Measurements from ENCODE around the gene RAB9B.

Gene RAB9B

DNA sequence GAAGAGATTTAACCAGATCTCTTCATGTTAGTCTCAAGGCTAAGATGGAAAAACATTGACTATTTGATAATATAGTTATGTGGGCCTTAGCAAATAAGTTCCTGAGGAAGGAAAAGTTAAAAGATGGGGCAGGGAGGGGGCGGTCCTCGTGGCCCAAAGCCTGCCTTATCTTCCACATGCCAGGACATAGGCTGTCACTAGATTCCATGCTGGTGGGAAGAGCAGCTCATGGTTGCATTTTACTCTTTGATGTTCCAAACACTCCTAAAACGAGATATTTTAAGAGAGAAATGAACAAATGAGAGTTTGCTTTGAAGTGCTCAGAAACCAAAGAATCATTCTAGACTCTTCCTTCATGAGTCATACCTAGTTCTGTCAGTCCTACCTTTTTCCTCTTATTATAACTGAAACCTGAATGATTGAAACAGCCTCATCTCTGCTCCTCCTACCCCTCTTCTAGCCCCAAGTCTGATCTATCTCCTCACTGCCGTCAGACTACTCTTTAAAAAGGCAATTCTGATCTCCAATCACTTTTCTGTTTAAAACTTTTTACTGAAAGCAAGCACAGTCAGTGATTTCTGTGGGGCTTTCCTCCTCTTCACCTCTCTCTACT lies 25.1 kb downstream of the RAB9B start:
- DNase-seq: no peak

DNA sequence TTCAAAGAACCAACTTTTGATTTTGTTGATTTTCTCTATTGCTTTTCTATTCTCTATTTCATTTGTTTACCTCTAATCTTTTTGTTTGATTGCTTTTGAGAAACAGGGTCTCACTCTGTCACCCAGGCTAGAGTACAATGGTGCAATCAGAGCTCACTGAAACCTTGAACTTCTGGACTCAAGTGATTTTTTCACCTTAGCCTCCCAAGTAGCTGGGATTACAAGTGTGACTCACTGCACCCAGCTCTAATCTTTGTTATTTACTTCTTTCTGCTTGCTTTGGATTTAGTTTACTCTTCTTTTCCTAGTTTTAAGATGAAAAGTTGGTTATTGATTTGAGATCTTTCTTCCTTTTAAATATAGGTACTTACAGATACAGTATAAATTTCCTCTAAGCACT lies 26.2 kb downstream of the RAB9B start:
- DNase-seq: no peak

DNA sequence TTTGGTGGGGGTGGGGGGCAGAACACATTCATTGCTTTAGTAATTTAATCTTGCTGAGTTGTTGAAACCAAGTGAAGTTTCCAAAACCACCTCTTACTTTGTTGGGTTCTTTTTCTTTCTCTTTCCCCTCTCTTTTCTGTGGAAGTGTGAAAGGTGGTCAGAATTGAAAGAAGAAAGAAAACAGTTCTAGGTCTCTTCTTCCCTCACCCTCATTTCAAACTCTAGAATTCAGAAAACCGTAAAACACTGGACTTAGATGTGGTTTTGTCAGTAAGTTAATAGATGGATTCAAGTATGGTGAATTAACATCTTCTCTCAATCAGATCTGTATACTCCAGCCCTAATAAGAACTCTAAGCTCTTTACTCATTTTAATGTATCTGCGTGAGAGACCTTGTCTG lies 31.7 kb downstream of the RAB9B start:
- no peak for DNase-seq

DNA sequence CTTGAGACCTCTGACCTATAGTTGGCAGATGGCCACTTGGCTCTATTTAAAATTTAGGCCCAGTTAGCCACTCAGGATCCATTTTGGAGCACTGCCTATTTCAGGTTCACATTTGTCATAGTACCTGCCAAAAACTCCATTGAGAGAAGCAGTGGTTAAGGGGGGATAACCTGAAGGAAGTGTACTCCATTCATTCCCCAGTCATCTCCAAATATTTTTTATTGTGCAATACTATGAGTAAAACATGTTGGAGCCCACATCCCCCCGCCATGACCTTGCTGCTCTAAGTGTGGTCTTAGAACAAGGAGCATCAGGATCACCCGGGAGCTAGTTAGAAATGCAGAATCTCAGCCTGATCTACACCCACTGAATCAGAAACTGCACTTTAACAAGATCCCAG lies 34.4 kb downstream of the RAB9B start:
- DNase-seq: no peak

DNA sequence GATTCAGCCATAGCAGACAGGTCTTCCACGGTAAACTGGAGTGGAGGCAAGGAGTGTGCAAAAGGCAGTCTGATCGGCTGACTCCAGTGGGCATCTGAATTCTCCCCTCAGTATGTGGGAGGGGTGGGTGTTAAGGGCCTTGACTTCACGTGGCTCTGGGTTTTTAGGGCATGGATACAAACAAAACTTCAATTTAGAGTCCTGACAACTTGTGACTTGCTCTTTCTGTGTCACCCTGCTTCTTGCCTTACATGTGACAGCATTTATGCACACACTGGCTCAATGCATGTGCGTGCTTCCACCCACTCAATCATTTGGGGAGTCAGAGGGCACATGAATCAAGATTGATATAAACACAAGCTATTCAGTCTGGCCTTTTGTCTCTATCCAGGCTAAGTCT lies 37.9 kb downstream of the RAB9B start:
- no peak for DNase-seq

DNA sequence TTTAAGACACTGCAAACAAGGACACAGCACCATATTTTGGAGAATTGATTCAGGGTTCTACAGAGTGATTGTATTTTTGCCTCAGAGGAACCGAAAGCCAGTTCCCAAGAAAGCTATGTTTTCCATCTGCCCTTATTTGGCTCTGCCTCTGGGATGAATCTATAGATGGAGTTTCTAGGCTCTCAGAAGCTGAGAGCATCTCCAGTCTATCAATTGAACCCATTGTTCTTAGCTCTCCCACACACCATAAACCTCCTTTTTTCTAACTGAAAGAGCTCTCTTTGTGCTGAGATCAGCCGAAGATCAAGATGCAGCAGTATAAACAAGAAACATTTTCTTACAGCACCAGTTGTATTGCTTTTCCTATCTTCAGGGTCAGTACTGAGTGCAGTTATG lies 38.5 kb downstream of the RAB9B start:
- DNase-seq: no peak

DNA sequence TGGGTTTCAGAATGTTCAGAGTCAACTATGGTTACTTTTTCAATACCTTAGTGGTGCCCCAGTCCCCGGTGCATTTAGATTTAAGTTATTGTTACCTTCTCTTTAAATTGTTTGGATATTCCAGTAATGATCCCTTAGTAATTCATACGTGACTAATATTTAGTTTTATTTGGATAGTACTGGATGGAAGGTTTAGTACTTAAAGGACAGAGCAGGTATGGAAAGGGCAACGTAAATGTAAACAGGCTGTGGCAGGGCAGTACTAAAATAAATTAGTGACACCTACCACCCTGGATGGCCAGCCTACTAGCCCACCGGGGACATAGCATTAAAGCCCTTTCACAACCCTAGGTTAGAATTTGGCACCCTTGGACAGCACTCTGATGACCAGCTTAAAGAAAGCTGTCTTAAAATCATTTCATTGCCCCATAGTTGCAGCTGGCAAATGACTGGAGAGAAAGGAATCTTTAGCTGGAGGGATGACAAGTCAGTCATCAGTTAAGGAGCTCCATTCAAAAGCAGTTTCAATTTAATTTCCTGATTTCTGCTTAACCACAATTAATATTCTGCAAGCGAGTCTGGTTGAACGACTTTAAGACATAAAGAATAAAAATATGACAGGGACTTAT lies 39.0 kb downstream of the RAB9B start:
- no peak for DNase-seq

DNA sequence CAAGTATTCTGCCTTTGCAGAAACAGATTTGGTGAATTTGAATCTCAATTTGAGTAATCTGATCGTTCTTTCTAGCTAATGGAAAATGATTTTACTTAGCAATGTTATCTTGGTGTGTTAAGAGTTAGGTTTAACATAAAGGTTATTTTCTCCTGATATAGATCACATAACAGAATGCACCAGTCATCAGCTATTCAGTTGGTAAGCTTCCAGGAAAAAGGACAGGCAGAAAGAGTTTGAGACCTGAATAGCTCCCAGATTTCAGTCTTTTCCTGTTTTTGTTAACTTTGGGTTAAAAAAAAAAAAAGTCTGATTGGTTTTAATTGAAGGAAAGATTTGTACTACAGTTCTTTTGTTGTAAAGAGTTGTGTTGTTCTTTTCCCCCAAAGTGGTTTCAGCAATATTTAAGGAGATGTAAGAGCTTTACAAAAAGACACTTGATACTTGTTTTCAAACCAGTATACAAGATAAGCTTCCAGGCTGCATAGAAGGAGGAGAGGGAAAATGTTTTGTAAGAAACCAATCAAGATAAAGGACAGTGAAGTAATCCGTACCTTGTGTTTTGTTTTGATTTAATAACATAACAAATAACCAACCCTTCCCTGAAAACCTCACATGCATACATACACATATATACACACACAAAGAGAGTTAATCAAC lies 40.1 kb downstream of the RAB9B start:
- DNase-seq: no peak

DNA sequence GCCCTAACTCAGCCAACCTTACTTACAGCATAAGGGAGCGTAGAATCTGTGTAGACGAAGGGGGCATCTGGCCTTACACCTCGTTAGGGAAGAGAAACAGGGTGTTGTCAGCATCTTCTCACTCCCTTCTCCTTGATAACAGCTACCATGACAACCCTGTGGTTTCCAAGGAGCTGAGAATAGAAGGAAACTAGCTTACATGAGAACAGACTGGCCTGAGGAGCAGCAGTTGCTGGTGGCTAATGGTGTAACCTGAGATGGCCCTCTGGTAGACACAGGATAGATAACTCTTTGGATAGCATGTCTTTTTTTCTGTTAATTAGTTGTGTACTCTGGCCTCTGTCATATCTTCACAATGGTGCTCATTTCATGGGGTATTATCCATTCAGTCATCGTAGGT lies 40.8 kb downstream of the RAB9B start:
- no peak for DNase-seq

DNA sequence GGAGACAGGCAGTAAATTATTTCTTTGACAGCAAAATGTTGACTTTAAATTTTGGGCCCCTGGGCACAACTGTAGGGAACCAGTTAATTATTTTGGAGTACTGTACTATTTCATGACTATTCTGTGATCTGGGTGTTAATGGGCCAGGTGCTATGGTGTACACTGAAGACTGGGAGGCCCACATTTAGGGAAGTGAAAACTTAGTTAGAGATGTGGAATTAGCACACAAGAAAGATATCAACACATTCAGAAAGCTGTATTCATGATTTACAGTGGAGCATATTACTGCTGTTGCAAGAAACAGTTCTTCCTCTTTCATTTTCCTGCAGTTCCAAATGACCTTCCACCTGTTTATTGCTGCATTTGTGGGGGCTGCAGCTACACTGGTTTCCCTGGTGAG lies 43.1 kb downstream of the RAB9B start:
- no peak for DNase-seq

DNA sequence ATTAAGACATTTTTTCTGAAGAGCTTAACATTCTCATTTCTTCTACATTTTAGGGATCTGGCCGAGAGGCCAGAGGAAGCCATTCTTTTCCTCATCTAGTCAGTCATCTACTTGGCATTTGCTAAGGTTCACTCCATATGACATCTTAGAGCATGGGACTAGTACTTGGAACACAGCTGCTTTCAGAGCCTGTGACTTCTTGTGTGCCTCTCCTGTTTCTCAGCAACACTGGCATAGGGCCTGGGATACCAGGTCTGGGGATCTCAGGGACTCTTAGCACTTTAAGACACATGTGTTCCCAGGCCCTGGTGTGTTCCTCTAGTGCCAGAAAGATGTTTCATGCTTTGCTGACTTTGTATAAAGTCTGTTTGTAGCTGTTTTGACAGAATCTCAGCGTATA lies 48.1 kb downstream of the RAB9B start:
- DNase-seq: no peak

DNA sequence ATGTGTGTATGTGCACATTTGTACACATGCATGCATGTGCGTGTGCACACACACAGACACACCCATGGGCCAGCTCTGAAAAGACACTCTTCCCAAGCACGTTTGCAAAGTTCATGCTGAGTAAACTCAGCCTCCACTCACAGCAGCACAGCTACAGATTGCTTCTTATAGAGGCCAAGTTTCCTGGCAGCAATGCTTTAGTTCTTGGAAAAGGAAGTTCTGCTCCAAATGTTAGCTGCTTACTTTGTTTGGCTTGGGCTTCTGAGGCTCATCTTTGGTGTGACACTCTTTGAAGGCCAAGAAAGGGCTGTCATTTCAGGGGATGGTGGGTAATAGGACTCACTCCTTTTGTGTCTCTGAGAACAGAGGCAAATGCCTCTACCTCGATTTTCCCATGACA lies 48.9 kb downstream of the RAB9B start:
- DNase-seq: no peak

DNA sequence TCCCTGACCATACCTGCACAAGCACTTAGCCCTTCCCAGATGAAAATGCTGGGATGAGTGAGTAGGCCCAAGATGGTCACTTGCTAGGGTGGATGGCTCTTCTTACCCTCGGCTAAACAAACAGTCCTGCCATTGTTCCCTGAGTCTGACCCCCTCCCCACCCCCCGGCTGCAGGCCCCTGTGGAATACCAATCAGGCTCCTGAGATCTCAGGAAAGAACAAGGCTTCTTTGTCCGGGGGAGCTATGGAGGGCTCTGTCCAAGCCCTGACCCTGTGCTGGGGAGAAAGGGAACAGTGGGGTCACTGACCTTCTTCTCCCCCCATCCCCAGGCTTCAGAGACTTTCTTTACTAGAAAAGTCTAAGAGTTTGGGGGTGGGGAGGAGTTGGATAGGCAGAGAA lies 49.4 kb downstream of the RAB9B start:
- DNase-seq: no peak

DNA sequence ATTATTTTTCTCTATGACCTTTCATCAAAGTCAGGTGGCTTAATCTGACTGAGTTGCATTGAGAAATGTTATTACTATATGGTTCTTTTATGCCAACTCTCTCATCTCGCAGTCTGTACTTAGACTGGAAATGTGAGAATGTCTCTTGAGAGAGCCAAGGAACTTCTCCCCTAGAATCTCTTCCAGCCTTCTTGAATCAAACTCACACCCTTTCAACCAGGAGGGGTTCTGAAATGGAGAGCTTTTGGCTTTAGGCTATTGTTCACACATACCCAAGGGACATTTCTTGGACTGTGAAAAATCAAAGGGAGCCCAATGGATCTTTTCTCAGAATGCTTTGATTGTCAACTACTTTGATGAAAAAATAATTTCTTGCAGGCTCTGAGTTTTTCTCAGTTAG lies 50.4 kb downstream of the RAB9B start:
- DNase-seq: no peak

DNA sequence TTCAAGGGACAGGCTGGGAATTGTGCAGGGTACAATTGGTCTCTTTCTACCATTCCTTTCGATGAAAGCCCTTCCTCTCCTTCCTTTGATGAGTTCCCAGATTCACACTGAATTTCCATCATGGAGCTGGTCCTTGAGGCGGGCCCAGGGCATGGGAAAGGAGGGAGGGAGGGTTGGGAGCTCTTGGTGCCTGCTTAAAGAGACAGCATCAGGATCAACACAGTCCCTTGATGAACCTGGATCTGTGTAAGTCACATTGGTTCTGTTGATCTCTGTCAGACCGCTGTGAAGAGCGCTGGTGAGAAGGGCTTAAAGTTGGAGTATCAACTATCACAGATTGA lies 51.0 kb downstream of the RAB9B start:
- no peak for DNase-seq

DNA sequence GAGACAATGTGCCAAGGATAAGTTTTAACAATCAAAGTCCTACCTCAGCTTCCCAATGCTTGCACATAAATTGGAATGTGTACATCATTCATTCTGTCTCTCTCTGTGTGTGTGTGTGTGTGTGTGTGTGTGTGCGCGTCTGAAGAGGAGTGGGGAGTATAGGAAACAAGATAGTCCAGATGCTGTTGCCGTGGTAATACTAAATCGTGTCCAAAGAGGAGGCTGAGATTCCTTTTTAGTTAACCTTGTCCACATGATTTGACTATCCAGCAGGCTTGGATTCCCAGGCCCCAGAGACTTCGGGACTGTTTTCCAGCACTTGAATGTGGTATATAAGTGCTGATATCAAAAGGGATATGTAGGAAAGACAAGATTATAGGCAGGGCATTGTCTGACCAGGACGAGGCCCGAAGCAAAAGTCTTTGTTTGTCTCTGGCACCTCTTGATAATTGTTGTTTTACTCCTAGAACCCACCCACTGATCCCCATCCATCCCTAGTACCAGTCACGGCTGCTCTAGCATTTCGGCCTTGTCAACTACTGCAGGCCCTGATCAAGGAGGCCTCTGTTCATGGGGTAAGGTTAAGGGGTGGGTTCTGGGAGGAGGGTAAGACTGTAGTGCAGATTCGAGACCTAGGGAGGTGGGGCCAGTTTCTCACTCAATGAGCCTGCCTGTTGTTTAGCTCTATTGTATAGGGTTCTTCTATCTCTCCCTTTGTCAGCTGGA lies 51.6 kb downstream of the RAB9B start:
- DNase-seq: no peak

DNA sequence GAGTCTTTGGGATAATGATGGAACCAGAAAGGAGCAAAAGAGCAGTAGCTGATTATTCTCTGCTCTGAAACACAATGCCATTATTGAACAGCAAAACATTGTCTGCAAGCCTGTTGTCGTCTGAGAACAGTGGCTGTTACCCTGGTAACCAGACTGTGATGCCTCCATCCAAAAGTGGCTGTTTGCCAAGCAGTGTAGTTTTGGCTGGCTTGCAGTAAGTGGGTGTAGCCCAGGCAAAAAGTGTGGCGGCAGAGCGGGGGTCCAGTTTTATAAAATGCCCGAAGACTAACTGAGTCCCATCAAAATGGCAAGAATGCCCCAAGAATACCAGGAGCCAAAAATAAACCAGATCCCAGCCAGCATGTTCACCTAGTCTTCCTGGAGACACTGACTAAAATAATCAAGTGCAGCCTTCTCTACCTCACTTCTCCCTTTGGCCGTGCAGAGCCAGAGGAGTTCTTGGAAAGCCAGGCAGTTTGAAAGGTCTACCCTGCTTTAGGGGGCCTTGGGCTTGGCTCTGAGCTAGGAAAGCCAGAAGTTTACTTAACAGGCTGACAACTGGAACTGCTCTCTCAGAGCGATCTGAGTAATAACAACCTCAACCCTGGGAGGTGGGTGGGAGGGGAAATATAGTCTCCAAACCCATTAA lies 52.8 kb downstream of the RAB9B start:
- DNase-seq: no peak

DNA sequence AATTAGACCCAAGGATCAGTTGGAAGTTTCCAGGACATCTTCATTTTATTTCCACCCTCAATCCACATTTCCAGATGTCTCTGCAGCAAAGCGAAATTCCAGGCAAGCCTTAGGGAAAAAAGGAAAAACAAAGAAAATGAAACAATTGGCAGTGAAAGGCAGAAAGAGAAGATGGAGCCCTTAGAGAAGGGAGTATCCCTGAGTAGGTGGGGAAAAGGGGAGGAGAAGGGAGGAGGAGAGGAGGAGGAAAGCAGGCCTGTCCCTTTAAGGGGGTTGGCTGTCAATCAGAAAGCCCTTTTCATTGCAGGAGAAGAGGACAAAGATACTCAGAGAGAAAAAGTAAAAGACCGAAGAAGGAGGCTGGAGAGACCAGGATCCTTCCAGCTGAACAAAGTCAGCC lies 55.5 kb downstream of the RAB9B start, which contains the start of gene PLP1:
Gene PLP1 (plus strand): TSS at position 295 of the 400 bp plus-strand sequence. CDS start 156 bp downstream, outside the sequence.
- DNase-seq: no peak

DNA sequence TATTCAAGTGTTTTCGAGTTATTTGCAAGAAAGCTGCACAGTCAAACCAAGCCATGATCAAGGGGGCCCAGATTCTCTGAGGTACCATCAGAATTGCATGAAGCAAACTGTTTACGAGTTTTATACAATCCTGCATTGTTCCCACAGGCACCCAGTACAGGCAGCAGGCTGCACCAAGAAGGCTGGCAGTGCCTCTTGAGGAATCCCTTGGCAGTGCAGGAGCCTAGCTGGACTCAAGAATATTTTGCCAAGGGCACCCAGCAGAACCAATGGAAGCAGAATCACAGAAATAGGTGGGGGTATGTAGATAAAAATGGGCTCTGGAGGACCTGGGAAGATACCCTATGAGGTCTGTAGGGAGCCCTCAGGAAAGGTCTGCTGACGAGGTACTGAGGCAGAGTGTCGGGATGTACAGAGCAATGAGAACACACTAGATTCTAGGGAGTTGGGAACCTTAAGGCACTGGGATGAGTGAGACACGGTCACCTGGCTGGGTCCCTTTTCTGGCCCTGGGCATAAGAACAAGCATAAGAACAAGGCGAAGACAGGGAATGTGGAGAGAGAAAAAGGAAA lies 57.9 kb downstream of the RAB9B start:
- no peak for DNase-seq

DNA sequence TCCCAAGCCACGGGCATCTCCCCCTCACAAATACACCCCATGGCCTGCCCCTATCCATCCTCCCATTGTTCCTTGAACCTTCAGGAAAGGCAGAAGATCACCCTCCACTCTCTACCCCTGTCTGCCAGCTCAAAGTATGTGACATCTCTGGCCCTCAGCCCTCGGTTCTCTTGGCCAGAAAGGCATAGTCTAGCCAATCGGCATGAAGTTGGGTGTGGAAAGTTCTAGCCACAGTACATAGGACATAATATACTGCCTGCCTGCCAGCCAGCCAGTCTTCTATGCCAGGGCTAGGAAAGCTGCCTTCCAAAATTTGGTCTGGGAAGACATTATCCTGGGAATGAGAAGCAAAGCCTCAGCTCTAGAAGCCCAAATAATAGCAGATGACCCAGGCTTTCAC lies 58.6 kb downstream of the RAB9B start:
- no peak for DNase-seq

All from NCI-H2029 treated with DMSO at 0.1 percent for 48 hours (cell line).